Osteocyte (in vitro differentiated cells): ENCODE results near the gene TAX1BP1. TPM values are rescaled to one million over a fixed set of nuclear protein-coding genes. Genes with fewer than 3 reads are reported as not detected.

Experiments
- DNase-seq: peaks from one replicate; pipeline ENCODE4 v3.0.0; 2021; ENCODE audit warnings: mixed read lengths; ENCODE audit not compliant: unreplicated experiment; ENCODE audit errors: extremely low spot score
- H3K27ac Mint-ChIP-seq: one replicate; pipeline ENCODE4 v1.8.0; 2021; ENCODE audit warnings: mild to moderate bottlenecking, mixed read lengths; ENCODE audit not compliant: unreplicated experiment
- H3K27me3 Mint-ChIP-seq: one replicate; pipeline ENCODE4 v1.8.0; 2021; ENCODE audit warnings: mixed read lengths; ENCODE audit not compliant: unreplicated experiment
- H3K36me3 Mint-ChIP-seq: one replicate; pipeline ENCODE4 v1.8.0; 2021; ENCODE audit warnings: mixed read lengths; ENCODE audit not compliant: unreplicated experiment
- H3K4me1 Mint-ChIP-seq: one replicate; pipeline ENCODE4 v1.8.0; 2021; ENCODE audit warnings: mixed read lengths; ENCODE audit not compliant: unreplicated experiment
- H3K4me3 Mint-ChIP-seq: one replicate; pipeline ENCODE4 v1.8.0; 2021; ENCODE audit warnings: mild to moderate bottlenecking, moderate library complexity, mixed read lengths; ENCODE audit not compliant: unreplicated experiment
- H3K9me3 Mint-ChIP-seq: one replicate; pipeline ENCODE4 v1.8.0; 2021; ENCODE audit warnings: mixed read lengths; ENCODE audit not compliant: unreplicated experiment
- total RNA-seq: library from RNA; stranded (reverse); gene quantifications from 2 replicates; pipeline ENCODE4 v1.2.1, GENCODE V29; 2021
- TF ChIP-seq, protein P1 (sequence below): fragments of 200-600 bp; sonication (generic); IDR thresholded peaks from 2 replicates; pipeline ENCODE4 v1.5.0; 2021; ENCODE audit warnings: antibody characterized with exemption, mild to moderate bottlenecking, moderate library complexity

The TAX1BP1 gene
- total RNA-seq, 1 donor from 2014 or later = 95.5 TPM

DNA sequence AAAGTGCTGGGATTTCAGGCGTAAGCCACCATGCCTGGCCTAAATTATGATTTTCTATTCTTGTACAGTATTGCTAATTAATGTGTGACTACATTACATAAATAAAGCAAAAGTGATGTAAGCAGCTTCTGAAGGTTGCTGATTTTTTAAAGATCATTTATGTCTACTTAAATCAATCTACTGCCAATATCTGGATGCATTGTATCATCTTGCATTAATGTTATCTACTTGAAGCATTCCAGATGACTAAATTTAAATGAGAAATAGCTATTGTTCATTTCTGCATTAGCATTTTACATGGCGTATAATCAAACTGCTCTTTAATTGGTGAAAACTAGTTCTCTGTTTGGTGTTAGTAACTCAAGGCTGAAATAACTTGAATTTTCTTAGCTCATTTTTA lies 40.2 kb upstream of the TAX1BP1 start:
- TF ChIP-seq, protein P1, sequence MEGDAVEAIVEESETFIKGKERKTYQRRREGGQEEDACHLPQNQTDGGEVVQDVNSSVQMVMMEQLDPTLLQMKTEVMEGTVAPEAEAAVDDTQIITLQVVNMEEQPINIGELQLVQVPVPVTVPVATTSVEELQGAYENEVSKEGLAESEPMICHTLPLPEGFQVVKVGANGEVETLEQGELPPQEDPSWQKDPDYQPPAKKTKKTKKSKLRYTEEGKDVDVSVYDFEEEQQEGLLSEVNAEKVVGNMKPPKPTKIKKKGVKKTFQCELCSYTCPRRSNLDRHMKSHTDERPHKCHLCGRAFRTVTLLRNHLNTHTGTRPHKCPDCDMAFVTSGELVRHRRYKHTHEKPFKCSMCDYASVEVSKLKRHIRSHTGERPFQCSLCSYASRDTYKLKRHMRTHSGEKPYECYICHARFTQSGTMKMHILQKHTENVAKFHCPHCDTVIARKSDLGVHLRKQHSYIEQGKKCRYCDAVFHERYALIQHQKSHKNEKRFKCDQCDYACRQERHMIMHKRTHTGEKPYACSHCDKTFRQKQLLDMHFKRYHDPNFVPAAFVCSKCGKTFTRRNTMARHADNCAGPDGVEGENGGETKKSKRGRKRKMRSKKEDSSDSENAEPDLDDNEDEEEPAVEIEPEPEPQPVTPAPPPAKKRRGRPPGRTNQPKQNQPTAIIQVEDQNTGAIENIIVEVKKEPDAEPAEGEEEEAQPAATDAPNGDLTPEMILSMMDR = no peak
- Mint-ChIP-seq H3K36me3 (no peaks in the 10 kb centered on the region), H3K27ac (no peak overlapping the region), H3K4me1 (no peaks in the 10 kb centered on the region), H3K4me3 (no peak overlapping the region), H3K9me3 (no peaks in the 10 kb centered on the region), H3K27me3 (no peaks in the 10 kb centered on the region)
- DNase-seq = no peak

DNA sequence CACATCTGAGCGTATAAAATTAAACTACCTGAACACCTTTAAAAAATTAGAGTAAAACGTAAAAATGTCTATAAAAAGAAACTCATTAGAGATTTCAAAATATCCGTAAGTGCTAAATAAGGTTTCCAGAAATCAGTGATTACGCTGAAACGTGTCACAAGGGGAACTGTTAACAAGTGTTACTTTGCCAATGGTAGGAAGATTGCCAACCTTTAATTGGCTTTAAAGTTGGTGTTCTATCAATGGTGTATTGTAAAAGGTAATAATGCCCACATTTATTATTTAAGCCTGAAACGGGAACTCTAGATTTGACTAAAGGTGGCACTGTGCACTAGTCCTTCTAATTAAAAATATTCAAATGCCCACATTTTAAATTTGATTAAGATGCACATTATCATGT lies 39.5 kb upstream of the TAX1BP1 start:
- TF ChIP-seq, protein P1 = no peak
- Mint-ChIP-seq H3K4me1 (no peaks in the 10 kb centered on the region), H3K27me3 (no peaks in the 10 kb centered on the region), H3K27ac (no peak overlapping the region), H3K9me3 (no peaks in the 10 kb centered on the region), H3K36me3 (no peaks in the 10 kb centered on the region), H3K4me3 (no peak overlapping the region)
- no peak for DNase-seq

DNA sequence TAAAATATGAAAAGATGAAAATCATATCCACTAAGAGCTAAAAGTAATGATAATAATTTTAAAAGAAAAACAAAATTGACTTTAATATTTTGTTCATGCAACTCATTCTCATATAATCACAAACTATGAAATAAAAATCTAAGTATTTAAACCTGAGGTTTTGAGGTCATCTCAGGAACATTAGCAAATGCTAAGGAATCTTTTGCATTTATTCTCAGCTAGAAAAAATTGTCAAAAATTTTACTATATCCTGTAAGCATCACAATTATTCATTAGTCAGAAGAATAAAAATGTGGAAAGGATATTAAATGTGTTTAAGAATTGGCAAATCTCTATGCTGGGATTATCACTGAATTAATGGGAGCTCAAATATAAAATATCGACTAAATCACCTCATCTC lies 36.8 kb upstream of the TAX1BP1 start:
- Mint-ChIP-seq H3K9me3 (no peaks in the 10 kb centered on the region), H3K36me3 (no peaks in the 10 kb centered on the region), H3K4me3 (no peak overlapping the region), H3K4me1 (no peaks in the 10 kb centered on the region), H3K27ac (no peak overlapping the region), H3K27me3 (no peaks in the 10 kb centered on the region)
- DNase-seq = no peak
- TF ChIP-seq, protein P1 = no peak

DNA sequence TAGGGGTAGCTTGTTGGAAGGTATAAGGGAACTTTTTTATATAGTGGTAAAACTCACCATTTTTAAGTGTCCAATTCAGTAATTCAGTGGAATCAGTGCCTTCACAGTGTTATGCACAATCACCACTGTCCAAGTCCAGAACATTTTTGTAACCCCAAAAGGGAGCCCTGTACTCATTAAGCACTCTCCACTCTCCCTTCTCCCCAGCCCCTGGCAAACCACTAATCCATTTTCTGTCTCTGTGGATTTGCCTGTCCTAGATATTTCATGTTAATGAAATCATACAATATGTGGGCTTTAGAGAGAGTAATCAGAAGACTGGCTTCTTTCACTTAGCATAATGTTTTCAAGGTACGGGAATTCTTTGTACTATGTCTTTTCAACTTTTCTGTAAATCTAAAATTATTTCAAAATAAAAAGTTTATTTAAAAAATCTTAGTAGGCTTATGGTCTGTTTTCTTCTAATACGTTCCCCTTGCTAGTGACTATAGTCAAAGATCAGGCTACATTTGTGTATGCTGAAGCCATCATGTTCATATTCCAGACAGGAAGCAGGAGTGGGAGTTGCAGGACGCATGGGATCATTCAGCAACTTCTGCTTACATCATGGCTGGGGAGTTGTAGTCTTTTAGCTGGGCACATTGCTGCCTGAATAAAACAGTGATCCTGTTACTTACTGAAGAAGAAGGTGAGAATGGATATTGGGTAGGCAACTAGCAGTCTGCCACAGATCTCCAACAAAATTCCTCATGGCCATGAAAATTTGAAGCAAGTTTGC lies 35.4 kb upstream of the TAX1BP1 start:
- Mint-ChIP-seq H3K4me1 (peaks cover 8% of the 10 kb centered on the region), H3K36me3 (no peaks in the 10 kb centered on the region), H3K27ac (no peak overlapping the region), H3K4me3 (no peak overlapping the region), H3K9me3 (no peaks in the 10 kb centered on the region), H3K27me3 (no peaks in the 10 kb centered on the region)
- DNase-seq = no peak
- TF ChIP-seq, protein P1 = no peak

DNA sequence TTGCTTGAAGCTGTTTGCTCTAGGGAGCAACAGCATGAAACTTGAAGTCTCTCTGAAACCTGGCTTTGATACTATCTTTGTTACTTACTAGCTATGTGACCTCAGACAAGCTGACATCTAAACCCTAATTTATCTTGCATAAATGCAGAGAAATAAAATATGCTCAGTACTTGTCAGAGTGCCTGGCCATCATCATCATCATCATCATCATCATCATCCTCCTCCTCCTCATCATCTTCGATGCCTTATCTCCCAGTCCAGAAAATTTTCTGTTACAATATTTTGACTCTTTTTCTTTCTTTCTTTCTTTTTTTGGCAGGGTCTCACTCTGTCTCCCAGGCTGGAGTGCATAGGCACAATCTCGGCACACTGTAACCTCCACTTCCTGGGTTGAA lies 34.8 kb upstream of the TAX1BP1 start:
- no peak overlapping the region for H3K27ac Mint-ChIP-seq
- no peak for DNase-seq
- H3K4me3 Mint-ChIP-seq = no peak overlapping the region
- no peaks in the 10 kb centered on the region for H3K36me3 Mint-ChIP-seq
- TF ChIP-seq, protein P1 = no peak
- H3K9me3 Mint-ChIP-seq = no peaks in the 10 kb centered on the region
- H3K4me1 Mint-ChIP-seq = peaks cover 14% of the 10 kb centered on the region
- no peaks in the 10 kb centered on the region for H3K27me3 Mint-ChIP-seq
